Stimulated activated CD8-positive, alpha-beta memory T cell treated with anti-CD3 and anti-CD28 coated beads, Interleukin-7, amount 100 ng/mL, for 1 hour (primary cell): ENCODE measurements around the gene ATP2B2.

ENCODE experiments used
- DNase-seq, 2 donors: peaks; one replicate each; pipeline ENCODE4 v3.0.0-alpha.2; 2020; ENCODE audit warnings: low read depth in 2 of 2

The ATP2B2 gene

DNA sequence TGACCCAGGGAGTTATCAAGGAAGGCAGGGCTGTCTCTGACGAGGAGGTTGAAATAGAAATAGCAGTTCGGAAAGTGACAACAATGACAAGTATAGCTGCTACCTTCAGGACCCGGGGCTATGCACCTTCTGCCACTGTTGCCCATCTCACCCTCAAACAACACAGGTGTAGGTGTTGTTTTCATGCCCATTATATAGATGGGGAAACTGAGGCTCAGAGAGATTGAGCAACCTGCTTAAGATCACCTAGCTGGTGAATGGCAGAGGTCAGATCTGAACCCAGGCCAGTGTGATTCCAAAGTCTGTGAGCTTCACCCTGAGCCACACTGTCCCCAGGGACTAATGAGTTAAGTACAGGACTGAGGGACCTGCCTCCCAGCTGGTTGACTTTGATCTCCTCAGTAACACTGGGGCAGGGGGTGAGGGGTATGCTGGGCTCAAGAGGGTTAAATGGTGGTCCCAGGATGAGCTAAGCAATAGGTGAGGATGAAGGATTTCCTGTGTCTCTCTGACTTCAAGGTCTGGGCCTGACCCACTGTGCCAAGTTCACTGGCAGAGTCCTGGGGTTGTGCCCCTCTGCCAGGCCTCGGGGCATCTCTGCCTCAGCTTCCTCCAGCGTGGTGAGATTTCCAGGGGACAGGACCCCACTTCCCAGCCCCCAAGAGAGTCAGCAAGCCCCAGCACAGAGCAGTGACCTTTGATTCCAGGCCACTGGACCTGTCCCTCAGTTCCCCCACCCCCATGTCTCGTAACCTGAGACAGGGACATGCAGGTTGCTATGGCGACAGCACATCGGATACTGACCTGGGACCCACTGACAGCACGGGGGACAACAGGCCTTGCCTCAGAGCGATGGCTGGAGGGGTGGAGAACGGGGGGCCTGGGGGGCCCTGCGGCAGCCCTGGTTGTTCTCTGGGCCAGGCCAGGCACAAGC, 35.0 kb downstream of the ATP2B2 start:
- DNase-seq: no peak

DNA sequence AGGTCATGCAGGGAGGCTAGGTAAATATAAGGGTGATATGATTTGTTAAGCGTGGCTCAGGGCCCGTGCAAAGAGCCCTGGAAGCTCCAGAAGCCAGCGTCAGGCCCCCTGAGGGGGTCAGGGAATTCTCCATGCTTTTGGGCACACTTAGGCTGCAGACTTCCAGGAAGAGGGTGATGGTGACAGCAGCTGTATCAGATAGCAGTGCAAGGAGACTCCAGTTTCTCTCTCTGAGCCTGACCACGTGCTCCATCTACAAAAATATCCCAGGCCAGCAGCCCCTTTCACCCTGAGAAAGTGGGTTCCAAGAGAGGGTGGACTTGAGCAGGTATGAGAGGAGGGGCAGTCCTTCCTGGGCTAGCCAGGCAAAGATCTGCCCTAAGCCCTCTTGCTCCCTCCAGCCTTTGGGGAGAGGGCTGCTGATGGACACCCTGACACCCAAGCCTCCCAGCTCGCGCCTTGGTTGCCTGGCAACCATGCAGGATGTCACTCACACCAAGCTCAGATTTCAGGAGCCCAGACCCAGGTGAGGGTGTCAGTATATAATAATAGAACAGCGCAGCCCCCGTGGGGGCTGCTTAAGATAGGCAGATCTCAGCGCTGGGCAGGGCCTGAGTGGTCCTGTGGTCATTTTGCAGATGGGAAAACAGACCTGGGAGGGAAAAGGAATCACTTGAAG, 35.8 kb downstream of the ATP2B2 start:
- DNase-seq: no peak

DNA sequence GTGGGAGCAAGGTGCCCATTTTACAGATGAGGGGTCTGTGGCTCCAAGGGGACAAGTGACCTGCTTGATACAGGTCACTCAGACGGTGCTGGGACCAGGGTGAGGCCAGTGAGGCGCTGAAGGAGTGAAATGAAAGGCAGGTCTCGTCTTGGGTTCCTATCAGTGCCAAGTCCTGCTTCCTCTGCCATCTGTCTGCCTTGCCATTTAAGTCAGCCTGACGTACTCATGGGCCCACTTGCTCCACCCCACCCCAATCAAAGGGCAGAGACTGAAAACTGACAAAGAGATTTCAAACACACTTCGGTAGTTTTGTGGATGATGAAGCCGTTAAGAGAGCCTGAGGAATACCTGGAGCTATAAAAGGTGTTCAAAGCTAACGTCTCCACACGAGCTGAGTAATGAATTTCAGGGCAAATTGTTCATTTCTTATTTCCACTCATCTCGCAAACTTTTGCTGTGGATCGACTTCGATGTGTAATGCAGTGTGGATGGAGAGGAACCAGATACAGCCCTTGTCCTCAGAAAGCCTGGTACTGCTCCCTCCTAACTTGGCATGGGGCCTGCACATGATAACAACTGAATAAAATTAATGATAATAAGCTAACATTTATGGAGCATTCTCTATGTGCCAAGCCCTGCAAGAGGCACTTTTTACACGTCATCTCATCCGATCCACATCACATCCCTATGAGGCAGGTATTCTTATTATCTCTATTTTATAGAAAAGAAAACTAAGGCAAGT, 36.6 kb downstream of the ATP2B2 start:
- no peak for DNase-seq

DNA sequence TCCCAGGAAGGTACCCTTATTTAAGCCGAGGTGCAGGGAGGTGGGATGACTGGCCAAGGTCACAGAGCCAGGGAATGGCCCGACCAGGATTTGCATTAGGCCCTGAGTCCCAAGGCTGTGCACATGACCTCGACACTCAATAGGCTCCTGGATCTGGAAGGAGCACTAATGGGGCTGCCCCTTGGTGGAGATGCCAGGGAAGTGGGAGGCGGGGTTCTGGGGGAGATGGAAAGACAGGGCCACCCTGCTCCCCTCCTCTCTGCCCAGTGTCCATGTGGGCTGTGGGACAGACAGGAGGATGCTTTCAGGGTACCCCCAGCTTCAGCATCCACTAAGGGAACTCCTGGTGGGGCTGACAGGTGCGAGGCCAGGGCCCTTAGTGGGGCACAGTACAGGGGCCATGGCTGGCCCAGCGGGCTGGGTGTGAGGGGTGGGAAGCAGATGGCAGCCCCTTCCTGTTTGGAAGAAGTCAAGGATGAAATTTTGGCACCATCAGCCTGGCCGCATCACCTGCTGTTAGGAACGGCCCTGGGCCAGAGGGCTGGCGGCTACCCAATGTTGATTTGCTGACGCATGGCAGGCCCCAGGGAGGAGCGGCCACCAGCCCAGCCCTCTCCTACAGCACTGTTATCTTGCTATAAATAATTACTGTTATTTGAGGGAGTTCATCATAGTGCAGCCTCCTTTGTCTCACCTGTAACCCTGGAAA, 37.3 kb downstream of the ATP2B2 start:
- DNase-seq: no peak

DNA sequence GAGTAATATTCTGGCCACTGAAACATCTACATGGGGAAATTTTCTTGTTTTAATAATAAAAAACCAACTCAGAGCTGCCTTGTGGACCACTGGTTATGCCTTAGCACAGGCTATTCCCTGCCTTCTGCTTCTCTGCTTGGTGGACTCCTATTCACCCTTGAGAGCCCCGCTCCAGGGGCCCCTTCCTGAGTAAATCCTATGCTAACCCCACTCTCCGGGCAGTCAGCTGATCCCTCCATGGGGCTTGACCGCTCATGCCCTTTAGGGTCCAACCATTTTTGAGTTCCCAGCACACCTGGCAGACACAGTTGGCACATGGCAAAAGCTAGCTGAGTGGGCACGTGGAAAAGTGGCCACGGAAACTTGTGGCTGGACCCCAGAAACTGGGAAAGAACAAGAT, 38.2 kb downstream of the ATP2B2 start:
- DNase-seq: no peak

DNA sequence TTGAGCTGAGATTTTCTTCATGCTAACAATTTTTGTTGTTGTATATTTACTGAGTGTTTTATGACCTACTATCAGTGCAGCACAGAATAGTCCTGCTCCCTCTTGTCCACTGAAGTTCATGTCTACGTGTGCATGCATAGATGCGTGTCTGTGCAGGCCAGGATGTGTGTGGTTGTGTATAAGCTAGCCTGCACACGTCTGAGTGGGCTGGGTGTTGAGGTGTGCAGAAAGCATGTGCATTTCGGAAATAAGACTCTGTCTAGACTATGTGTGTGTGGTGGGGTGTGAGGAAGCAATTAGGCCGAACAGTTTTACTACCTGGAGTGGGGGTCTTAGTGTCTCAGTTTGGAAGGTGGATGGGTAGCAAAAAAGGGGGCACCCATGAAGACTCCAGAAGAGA, 39.2 kb downstream of the ATP2B2 start:
- DNase-seq: no peak

DNA sequence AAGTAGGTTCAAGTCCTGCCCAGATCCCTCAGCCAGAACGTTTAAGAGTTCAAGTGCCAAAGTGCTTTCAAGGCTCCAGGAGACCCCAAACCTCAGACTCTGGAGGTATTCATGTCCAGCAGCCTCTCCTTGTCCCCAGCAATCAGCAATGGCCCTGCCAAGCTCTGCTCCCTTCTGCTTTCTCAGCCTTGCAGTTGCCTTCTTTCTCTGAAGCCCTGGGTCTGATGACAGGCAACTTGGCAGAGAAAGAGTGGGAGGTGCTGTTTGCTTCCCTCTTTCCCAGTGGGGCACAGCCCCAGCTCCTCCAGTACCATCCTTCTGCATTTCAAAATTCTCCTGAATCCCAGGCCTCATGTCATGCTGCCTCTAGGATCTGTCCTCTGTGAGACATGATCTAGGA, 40.2 kb downstream of the ATP2B2 start:
- no peak for DNase-seq

DNA sequence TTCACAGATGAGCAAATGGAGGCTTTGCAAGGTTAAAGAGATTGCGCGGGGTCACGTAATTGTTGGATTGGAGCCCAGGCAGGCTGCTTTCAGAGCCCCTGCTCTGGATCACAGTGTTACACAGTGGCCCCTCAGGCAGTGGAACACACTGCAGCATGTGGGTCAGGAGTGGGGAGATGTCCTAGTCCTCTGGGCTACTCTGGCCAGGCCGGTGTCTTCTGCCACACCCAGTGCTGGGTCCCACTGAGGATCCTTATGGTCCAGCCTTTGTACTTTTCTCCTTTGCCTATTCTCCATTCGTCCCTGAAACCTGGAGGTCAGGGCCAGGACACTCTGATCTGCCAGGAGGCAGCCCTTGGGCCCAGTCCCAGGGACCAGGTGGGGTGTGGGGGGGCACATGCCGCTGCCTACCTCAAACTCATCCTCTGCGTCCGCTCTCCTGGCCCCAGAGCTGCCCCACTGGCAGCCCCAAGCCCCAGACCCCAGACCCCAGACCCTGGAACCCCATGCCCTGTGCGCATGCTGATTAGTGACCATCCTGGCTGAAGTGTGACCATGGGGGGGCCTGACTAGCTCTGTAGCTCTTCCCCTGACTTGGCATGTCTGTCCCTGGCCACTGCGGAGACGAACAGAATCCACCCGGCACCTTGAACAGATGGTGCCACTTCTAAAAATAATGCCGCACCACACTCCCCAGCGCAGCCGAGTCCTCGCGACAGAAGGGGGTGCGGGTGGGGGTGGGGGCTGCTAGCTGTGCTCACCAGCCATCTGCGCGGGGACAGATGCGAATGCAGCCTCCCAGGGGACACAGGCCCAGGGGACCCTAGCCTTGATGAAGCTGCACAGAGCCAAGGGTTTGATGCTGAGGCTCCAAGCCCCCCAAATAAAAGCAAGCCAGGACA, 41.6 kb downstream of the ATP2B2 start:
- DNase-seq: no peak

DNA sequence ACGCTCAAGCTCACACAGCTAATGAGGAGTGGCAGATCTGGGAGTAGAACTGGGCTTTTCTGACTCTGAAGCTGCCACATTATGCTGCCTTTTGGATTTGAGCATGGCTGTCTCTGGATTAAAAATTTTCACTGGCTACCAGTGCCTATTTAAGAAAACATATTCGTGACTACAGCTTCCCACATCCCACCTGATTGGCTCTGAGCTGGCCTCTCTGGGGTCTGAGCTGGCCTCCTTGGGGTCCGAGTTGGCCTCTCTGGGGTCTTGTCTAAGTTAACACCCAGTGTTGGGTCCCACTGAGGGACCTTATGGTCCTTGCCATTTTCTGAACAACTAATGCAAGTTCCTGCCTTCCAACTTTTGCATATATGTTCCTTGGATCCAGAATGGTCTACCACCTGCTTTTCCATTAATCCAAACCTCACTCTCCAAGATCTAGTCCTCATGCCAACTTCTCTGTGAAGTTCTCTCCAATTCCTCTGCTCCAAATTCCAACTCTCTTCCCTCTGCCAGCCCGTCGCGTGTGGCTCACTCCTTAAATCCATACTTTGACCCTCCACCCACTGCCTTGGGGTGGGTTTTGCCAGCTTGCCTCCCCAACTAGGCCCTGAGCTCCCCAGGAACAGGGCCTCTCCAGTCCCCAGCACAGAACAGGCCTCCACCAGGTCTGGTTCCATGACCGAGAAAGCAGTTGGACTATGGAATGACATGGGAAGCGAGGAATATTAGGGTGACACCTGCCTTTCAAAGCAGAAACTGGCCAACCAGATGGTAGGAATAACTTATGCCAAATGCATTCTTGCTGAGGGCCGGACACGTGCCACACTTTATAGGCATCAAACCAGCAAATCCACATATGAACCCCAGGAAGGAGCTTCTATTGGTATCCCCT, 42.5 kb downstream of the ATP2B2 start:
- no peak for DNase-seq

DNA sequence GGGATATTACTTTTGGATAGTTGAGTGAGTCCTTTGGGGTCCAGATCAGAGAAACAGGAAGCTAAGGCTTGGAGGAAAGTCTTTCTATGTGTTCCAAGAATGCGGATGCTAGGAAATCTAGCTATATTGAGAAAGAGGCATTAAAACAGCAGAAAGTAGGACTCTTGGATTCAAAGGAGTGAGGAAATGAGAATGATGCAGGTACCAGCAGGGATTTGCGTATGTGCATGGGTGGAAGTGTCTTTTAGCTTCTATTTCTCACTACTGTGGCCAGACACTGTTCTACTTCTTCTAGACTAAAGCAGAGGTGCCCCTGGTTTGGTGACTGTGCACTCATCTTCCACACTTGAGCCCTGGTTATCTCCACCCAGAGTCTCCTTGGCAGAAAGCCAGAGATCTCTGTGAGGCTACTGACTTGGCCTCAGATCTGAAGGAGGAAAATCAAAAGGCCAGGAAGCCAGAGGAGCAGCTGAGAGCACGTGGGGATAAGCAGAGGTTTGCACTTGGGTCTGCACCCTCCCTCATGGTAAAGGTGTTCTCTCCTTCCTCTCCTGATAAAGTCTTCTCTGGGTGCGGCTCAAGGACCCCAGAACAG, 44.3 kb downstream of the ATP2B2 start:
- DNase-seq: no peak

DNA sequence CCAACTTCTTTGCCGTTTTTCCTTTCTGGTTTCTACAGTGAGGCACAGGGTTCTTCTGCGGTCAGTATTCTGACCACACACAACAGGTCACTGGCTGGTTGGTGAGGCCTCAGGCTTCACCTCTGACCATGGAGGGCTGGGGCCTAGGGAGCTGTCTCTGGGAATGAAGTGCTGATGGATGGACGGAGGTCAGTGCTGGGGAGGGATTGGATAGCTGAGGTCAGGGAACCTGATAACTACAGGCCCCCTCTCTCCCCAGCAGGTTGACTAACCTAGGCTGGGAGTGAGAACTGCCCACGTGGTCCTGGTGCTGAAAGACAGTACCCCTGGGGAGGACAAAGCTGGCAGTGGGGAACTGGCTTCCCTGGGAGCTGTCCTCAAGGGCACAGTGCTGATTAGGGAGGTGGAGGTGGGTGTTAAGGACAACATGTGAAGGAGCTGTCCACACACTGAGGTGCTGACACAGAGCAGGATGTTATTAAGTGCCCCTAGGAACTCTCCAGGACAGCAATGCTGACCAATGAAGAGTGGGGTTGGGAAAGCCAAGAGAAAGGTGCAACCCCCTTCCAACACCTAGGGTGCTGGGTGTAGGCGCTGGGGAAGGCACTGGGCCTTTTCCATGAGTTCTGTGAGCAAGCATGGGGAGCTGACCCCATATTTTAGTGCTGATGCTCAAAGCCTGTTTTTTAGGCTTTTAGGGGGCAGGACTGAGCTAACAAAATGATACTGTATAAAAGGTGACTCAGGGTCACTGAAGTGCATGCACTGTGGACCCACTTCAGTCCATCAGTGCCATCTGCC, 45.2 kb downstream of the ATP2B2 start:
- no peak for DNase-seq

DNA sequence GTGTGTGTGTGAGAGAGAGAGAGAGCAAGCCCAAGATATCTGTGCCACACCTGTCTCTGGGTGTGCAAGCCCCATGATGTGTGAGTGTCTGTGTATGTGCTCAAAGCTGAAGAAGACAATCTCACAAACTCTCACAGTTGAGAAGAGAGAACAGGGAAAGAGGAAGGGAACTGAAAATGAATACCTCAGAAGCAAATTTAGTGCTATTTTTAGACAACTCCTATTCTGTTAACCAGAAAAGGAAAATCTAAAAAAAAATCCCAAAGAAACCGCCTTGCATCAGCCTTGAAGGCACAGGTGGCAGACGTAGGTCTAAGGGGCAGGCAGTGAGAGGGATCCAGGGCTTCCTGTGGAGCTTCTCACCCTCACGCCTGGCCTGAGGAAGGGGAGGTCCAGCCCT, 47.8 kb downstream of the ATP2B2 start:
- no peak for DNase-seq

DNA sequence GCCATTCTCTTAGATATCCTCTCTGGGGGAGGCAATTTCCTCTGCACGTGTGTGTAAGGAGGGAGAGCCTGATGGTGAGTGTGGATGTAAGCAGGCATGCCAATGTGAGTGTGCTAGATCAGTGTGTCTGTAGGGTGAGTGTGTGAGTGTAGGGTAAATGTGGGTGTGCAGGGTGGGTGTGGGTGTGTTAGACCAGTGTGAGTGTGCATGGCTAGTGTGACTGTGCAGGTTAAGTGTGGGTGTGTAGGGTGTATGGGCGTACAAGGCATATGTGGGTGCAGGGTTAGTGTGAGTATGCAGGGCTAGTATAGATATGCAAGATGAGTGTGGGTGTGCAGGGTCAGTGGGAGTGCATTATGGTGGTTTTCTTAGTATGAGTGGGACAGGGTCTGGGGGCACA, 48.4 kb downstream of the ATP2B2 start:
- DNase-seq: no peak

DNA sequence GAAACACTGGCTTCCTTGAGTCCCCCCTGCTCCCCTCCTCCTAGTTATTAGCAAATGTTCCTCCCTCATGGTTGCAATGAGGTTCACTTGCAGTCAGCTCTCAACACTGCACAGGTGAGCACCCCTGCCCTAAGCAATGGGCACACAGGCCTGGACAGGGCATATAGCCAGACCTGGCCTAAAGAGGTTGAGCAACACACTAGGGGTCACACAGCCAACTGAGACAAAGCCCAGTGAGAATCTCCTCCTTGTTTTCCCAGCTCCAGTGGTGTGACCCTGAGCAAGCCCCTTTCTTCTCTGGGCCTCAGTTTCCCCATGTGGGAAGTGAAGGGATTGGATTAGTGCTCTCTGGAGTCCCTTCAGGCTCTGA, 49.9 kb downstream of the ATP2B2 start:
- DNase-seq: no peak

DNA sequence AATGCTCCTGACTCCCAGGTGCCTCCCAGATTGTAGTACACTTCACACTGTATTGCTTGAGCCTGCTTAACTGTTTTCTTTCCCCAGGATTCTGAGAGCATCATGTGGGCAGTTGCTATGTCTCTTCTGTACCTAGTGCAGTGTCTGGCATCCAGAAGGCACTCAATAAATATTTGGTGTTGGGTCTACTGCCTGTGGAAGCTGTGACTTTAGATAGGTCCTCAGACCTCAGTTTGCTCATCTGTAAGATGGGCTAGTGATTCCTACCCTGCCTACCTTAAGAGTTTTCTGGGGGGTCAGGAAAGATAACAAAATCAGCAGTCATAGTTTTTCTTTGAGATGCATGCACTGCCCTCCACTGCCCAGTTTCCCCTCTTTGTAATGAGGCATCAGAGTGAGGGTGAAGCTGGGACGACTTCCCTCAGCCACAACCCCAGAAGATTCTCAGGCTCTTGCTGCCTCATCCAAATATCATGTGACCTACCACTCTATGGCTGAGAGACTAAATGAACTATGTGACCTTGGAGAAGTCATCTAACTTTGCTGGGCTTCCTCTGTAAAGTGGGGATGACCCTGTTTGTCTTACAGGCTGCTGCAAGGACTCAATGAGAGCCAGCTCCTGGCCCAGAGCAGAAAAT, 50.4 kb downstream of the ATP2B2 start:
- DNase-seq: no peak

DNA sequence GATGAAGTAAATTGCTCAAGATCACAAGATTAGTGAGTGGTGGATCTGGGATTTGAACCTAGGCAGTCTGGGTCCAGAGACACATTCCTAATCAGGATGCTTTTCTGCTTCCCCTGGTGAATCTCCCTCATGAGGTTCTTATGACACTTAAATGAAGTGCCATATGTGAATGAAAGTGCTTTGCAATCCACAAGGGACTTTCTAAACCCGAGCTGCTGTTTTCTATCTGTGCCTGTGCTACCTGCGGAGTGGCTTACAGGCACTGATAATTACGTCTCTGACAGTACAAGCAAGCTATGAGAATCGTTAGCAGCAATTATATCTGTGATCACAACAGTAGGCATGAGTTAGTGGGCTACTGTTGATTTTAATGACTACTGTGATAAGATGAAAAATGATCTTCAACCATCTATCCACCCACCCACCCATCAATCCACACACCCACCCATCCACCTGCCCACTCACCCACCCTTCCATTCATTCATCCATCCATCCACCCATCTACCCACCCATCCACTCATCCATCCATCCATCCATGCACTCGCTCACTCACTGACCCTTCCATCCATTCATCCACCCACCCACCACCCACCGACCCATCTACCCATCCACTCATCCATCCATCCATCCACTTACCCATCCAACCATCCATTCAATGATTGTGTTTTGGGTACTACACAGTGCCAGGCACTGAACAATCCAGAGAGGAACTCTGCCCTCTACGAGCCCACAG, 51.8 kb downstream of the ATP2B2 start:
- DNase-seq: no peak
